ENCODE measurements around the gene USH1C. TPM values are rescaled to one million over a fixed set of nuclear protein-coding genes. Genes with fewer than 3 reads are reported as not detected.

The USH1C gene
- total RNA-seq, 2 donors from 2014 or later = 12.7 to 20.8 TPM

DNA sequence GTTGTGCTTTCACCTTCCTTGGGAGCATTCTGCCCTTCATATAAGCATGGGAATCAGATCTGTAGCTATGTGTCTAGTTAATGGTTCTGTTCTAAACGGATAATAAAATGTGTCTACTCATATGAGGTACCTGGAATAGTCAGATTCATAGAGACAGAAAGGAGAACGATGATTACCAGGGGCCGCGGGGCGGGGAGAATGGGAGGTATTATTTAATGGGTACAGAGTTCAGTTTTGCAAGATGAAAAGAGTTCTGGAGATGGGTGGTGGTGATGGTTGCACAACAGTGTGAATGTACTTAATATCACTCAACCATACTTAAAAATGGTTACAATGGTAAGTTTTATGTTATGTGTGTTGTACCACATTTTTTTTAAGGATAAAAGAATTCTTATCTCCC lies 57.6 kb downstream of the USH1C start:
- no peak overlapping the region for H3K27ac ChIP-seq
- no peak overlapping the region for H3K4me3 ChIP-seq
- TF ChIP-seq POLR2A (IDR thresholded peaks at IDR 0.05) (no peak), CTCF (IDR thresholded peaks at IDR 0.05) (no peak)
- no peaks in the 10 kb centered on the region for H3K27me3 ChIP-seq
- DNase-seq = no peak
- intact Hi-C loops (cut with DNase I) = no loop called here
- ATAC-seq = no peak
- H3K4me1 ChIP-seq = no peaks in the 10 kb centered on the region
- no peaks in the 10 kb centered on the region for H3K36me3 ChIP-seq (replicated peaks in 1 of 2; ENCODE audit: insufficient read depth in 1 of 2, low read depth in 2 of 2)
- whole genome bisulfite sequencing, 2 donors = 80 to 84% methylated on average over 5 of the region's 5 CpGs
- no peaks in the 10 kb centered on the region for H3K9me3 ChIP-seq

- TF ChIP-seq CTCF (IDR thresholded peaks at IDR 0.05) (no peak), POLR2A (IDR thresholded peaks at IDR 0.05) (no peak)
- Histone ChIP-seq H3K4me1 (no peaks in the 10 kb centered on the region), H3K27me3 (no peaks in the 10 kb centered on the region), H3K36me3 (replicated peaks in 1 of 2; ENCODE audit: insufficient read depth in 1 of 2, low read depth in 2 of 2) (no peaks in the 10 kb centered on the region), H3K9me3 (no peaks in the 10 kb centered on the region), H3K4me3 (no peak overlapping the region), H3K27ac (no peak overlapping the region)
- ATAC-seq (no peak), DNase-seq (no peak)
- intact Hi-C loops (cut with DNase I) = no loop called here
- 66 to 71% methylated on average over 2 of the region's 2 CpGs for WGBS, 2 donors
These were observed 60.7 kb downstream of the USH1C start for GRCh38 chr11:17483505-17483904.

DNA sequence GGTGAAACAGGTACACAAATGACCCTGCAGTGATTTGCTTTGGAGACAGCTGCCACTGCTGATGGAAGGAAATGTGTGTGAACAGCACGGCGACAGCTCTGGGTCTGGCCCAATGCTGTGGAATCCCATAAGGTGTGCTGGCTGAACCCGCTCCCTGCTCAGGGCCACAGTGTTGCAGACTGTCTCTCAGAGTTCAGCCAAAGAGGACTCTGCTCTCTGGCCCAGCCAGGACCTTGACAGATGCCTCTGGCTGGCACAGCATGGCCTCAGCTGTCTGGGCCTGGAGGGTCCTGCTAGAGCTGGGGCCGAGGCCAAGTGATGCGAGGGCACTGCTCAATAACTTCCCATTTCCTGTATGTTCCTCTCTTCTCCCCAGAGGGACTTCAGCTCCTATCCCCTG lies 62.3 kb downstream of the USH1C start:
- Histone ChIP-seq H3K27me3 (no peaks in the 10 kb centered on the region), H3K4me3 (no peak overlapping the region), H3K9me3 (no peaks in the 10 kb centered on the region), H3K36me3 (replicated peaks in 1 of 2; ENCODE audit: insufficient read depth in 1 of 2, low read depth in 2 of 2) (no peaks in the 10 kb centered on the region), H3K27ac (no peak overlapping the region), H3K4me1 (no peaks in the 10 kb centered on the region)
- no peak for ATAC-seq
- no peak for DNase-seq
- 90 to 100% methylated on average over 1 to 4 of the region's 5 CpGs for WGBS, 2 donors
- intact Hi-C loops (cut with DNase I) = no loop called here
- TF ChIP-seq CTCF (IDR thresholded peaks at IDR 0.05) = no peak
- TF ChIP-seq POLR2A (IDR thresholded peaks at IDR 0.05) = no peak

DNA sequence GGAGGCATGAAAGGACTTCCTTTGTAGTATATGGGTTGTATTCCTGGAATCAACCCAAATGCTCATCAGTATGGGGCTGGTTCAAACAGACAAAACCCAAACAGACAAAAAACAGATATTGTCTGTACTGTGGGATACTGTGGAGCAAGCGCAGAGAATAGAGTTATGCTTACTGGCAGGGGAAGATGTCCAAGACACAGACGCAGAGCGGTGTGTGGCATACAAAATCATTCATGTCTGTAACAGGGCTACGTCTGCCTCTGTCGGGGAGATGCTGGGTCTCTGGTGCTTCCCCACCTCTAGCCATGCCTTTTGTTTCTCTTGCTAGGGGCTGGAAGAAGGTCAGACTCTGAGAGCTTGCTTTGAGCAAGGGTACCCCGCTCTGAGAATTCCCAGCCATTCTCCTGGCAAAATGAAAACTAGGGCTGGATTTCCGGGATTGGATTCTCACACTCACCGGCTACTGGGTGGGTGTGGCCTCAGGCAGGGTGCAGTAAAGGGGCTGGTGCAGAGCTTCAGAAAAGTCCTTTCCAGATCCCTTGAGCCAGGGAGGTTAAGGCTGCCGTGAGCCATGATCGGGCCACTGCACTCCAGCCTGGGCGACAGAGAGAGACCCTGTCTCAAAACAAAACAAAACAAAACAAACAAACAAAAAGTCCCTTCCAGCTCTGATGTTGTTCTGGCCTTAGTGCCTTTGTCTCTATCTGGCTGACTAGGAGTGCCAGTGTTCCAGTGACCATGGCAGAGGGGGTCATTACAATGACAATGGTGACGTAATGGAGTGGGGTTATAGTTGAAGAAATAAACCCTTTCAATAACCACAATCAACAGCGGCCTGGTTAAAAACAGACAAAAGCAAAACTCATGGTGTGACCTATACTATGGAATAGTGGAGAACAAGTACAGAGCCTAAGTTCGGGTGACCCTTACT lies 64.7 kb downstream of the USH1C start:
- H3K27me3 ChIP-seq = peaks cover 0 to 7% of the 10 kb centered on the region in 2 donors
- no peak overlapping the region for H3K4me3 ChIP-seq
- peak; percentile 33 to 61 (median 42) for DNase-seq
- no peak overlapping the region for H3K27ac ChIP-seq
- H3K9me3 ChIP-seq = no peaks in the 10 kb centered on the region
- 37 to 44% methylated on average over 10 to 14 of the region's 14 CpGs for WGBS, 2 donors
- ATAC-seq = peak; percentile 65
- no peaks in the 10 kb centered on the region for H3K36me3 ChIP-seq (replicated peaks in 1 of 2; ENCODE audit: insufficient read depth in 1 of 2, low read depth in 2 of 2)
- H3K4me1 ChIP-seq = peaks cover 10% of the 10 kb centered on the region
- intact Hi-C loops (cut with DNase I) = no loop called here
- no peak for TF ChIP-seq CTCF (IDR thresholded peaks at IDR 0.05)
- no peak for TF ChIP-seq POLR2A (IDR thresholded peaks at IDR 0.05)

GRCh38 chr11:17478070-17478469 lies 66.1 kb downstream of the USH1C start:
- Histone ChIP-seq H3K36me3 (replicated peaks in 1 of 2; ENCODE audit: insufficient read depth in 1 of 2, low read depth in 2 of 2) (no peaks in the 10 kb centered on the region), H3K4me3 (no peak overlapping the region), H3K27ac (no peak overlapping the region), H3K27me3 (peaks cover 0 to 7% of the 10 kb centered on the region in 2 donors), H3K9me3 (no peaks in the 10 kb centered on the region), H3K4me1 (peaks cover 10% of the 10 kb centered on the region)
- ATAC-seq (no peak), DNase-seq (no peak)
- WGBS, 2 donors = 43 to 44% methylated on average over 6 of the region's 6 CpGs
- intact Hi-C loops (cut with DNase I) = no loop called here
- TF ChIP-seq CTCF (IDR thresholded peaks at IDR 0.05) (no peak), POLR2A (IDR thresholded peaks at IDR 0.05) (no peak)

Measured in body of pancreas (tissue), 4 donors.